Activated CD8-positive, alpha-beta memory T cell treated with anti-CD3 and anti-CD28 coated beads for 36 hours (primary cell): ENCODE measurements around the gene CDH16. TPM values are rescaled to one million over a fixed set of nuclear protein-coding genes. Genes with fewer than 3 reads are reported as not detected.
"Not testable (repeated sequence)": the region's sequence is repeated elsewhere in the genome, so short reads cannot be mapped to it uniquely, and the experiment has no call there.

Experiments used
- CTCF ChIA-PET: fragments of 350-600 bp; sonication (Branson Sonifier 250); formaldehyde crosslinking; loops from one replicate; lab custom pipeline; 2021; ENCODE audit warnings: antibody characterized with exemption; lab: Charles Lee
- POLR2A ChIA-PET: fragments of 350-600 bp; sonication (Branson Sonifier 250); formaldehyde crosslinking; loops from one replicate; lab custom pipeline; 2021; ENCODE audit warnings: antibody characterized with exemption; lab: Charles Lee
- total RNA-seq, 2 experiments: library from RNA; stranded (reverse); gene quantifications; one replicate each; pipeline ENCODE4 v1.2.3, GENCODE V29; 2021

Gene CDH16
- total RNA-seq, 2 experiments from 2014 or later = not detected

GRCh38 chr16:66872943-66873684, 45.6 kb downstream of the CDH16 start:
- ChIA-PET POLR2A (interaction anchor here (0.8 to 1.3 kb wide), 2 partner anchors 42 to 60 kb away, joined by 4 to 12 read pairs; partner anchors contain the start of gene NAE1), CTCF (interaction anchor here (0.8 to 4.3 kb wide), 10 partner anchors 9 to 121 kb away, joined by 3 to 34 read pairs (median 3); partner anchors contain the start of gene NAE1)

- ChIA-PET POLR2A (interaction anchor here (0.8 to 1.3 kb wide), 2 partner anchors 42 to 61 kb away, joined by 4 to 12 read pairs; partner anchors contain the start of gene NAE1), CTCF (interaction anchor here (0.8 to 4.3 kb wide), 10 partner anchors 10 to 120 kb away, joined by 3 to 34 read pairs (median 3); partner anchors contain the start of gene NAE1)
Measured at GRCh38 chr16:66872559-66872942, 46.1 kb downstream of the CDH16 start.

- ChIA-PET POLR2A (no interaction called here), CTCF (interaction anchor here (1.2 to 4.3 kb wide), 3 partner anchors 19 to 41 kb away, joined by 3 to 34 read pairs (median 3); partner anchors contain the start of gene NAE1)
Measured at GRCh38 chr16:66871840-66872239, 46.8 kb downstream of the CDH16 start.

GRCh38 chr16:66871363-66871762, 47.3 kb downstream of the CDH16 start:
- CTCF ChIA-PET = interaction anchor here (1.3 to 4.3 kb wide), 2 partner anchors 37 to 41 kb away, joined by 3 to 34 read pairs; partner anchors contain the start of gene NAE1
- POLR2A ChIA-PET = not testable (repeated sequence)

- ChIA-PET CTCF (interaction anchor here (2.0 to 4.7 kb wide), 3 partner anchors 39 to 124 kb away, joined by 6 to 62 read pairs (median 34); partner anchors contain the start of gene NAE1), POLR2A (no interaction called here)
Measured at GRCh38 chr16:66869424-66869823, 49.3 kb downstream of the CDH16 start.

- CTCF ChIA-PET = interaction anchor here (1.4 kb wide), 1 partner anchor 33 kb away, joined by 4 read pairs; the partner anchor contains the start of gene NAE1
- POLR2A ChIA-PET = no interaction called here
Measured at GRCh38 chr16:66863707-66864106, 55.0 kb downstream of the CDH16 start.

- CTCF ChIA-PET = interaction anchor here (1.3 kb wide), 1 partner anchor 11 kb away, joined by 3 read pairs; no protein-coding TSS in a partner anchor
- POLR2A ChIA-PET = no interaction called here
Measured at GRCh38 chr16:66862023-66862520, 56.6 kb downstream of the CDH16 start.

GRCh38 chr16:66859397-66860068, 59.2 kb downstream of the CDH16 start:
- POLR2A ChIA-PET = no interaction called here
- CTCF ChIA-PET = interaction anchor here (1.2 kb wide), 1 partner anchor 8 kb away, joined by 5 read pairs; no protein-coding TSS in a partner anchor

GRCh38 chr16:66858740-66859396, 59.8 kb downstream of the CDH16 start:
- ChIA-PET CTCF (interaction anchor here (1.2 kb wide), 2 partner anchors 9 to 28 kb away, joined by 4 to 5 read pairs; partner anchors contain the start of gene NAE1), POLR2A (no interaction called here)

Other genes starting within 250 kb of the CDH16 start
- gene CMTM4, start 222.1 kb downstream of the CDH16 start, total RNA-seq = 1 to 10 TPM; 3.8 to 4.0 TPM
- 10 to 100 TPM; 44.7 to 48.5 TPM for gene DYNC1LI2, start 167.3 kb downstream of the CDH16 start, total RNA-seq
- under 1 TPM in 1 of 2 experiments, not detected in 1; 0.30 TPM for gene TERB1, start 117.3 kb downstream of the CDH16 start, total RNA-seq
- 100 to 1,000 TPM; 111 to 122 TPM for gene NAE1, start 87.9 kb downstream of the CDH16 start, total RNA-seq
- gene CA7, start 74.5 kb downstream of the CDH16 start, total RNA-seq = not detected
- gene PDP2, start 38.4 kb downstream of the CDH16 start, total RNA-seq = 10 to 100 TPM; 28.9 to 30.4 TPM
- under 1 TPM; 0.32 to 0.50 TPM for gene RRAD, start 6.7 kb upstream of the CDH16 start, total RNA-seq
- gene CIAO2B, start 15.5 kb upstream of the CDH16 start, total RNA-seq = 100 to 1,000 TPM; 174 to 177 TPM
- 10 to 100 TPM; 25.0 to 28.7 TPM for gene CES2, start 16.6 kb upstream of the CDH16 start, total RNA-seq
- gene CES3, start 42.4 kb upstream of the CDH16 start, total RNA-seq = under 1 TPM; 0.31 to 0.57 TPM
- gene CES4A, start 69.7 kb upstream of the CDH16 start, total RNA-seq = 1 to 10 TPM; 4.5 to 5.2 TPM
- gene CBFB, start 110.3 kb upstream of the CDH16 start, total RNA-seq = 100 to 1,000 TPM; 140 to 147 TPM
- gene PHAF1, start 191.1 kb upstream of the CDH16 start, total RNA-seq = 10 to 100 TPM; 18.1 to 20.0 TPM
- gene B3GNT9, start 232.1 kb upstream of the CDH16 start, total RNA-seq = 1 to 10 TPM; 2.0 to 2.1 TPM
- gene TRADD, start 241.0 kb upstream of the CDH16 start, total RNA-seq = 10 to 100 TPM; 18.0 to 19.0 TPM
- 10 to 100 TPM; 11.8 to 12.2 TPM for gene FBXL8, start 241.1 kb upstream of the CDH16 start, total RNA-seq
- 10 to 100 TPM in 1 of 2 experiments, 1 to 10 TPM in 1; 7.6 to 11.4 TPM for gene HSF4, start 245.9 kb upstream of the CDH16 start, total RNA-seq